OCI-LY1 (cell line): ENCODE data around the gene TMC2.

Source experiments
- H2AFZ ChIP-seq: fragments of 200-600 bp; sonication (generic), shearing (Covaris generic); 2 replicates; pipeline ENCODE4 v1.6.0; 2014; ENCODE audit warnings: antibody characterized with exemption, mild to moderate bottlenecking, low read length
- H3F3A ChIP-seq: fragments of 200-600 bp; sonication (generic), shearing (Covaris generic); 2 replicates; pipeline ENCODE4 v1.6.0; 2014; ENCODE audit warnings: mild to moderate bottlenecking, antibody characterized with exemption, low read length, moderate library complexity; ENCODE audit not compliant: insufficient read depth
- H3K27ac ChIP-seq: fragments of 200-600 bp; sonication (generic); 2 replicates; pipeline ENCODE4 v1.5.1; 2014; ENCODE audit warnings: low read length, mixed run types, mild to moderate bottlenecking, low read depth; ENCODE audit not compliant: poor library complexity, severe bottlenecking
- H3K27me3 ChIP-seq: fragments of 200-600 bp; sonication (generic); 2 replicates; pipeline ENCODE4 v1.6.0; 2014; ENCODE audit warnings: antibody characterized with exemption, mild to moderate bottlenecking, low read length, moderate library complexity; ENCODE audit not compliant: insufficient read depth
- H3K36me3 ChIP-seq: fragments of 200-600 bp; sonication (generic); 2 replicates; pipeline ENCODE4 v1.6.1; 2014; ENCODE audit warnings: mild to moderate bottlenecking, antibody characterized with exemption, low read length, moderate library complexity, mixed read lengths; ENCODE audit not compliant: insufficient read depth
- H3K4me1 ChIP-seq: fragments of 200-600 bp; sonication (generic); 2 replicates; pipeline ENCODE4 v1.5.1; 2014; ENCODE audit warnings: mild to moderate bottlenecking, low read length, moderate library complexity; ENCODE audit not compliant: insufficient read depth, severe bottlenecking
- H3K4me2 ChIP-seq: fragments of 200-600 bp; sonication (generic), shearing (Covaris generic); 2 replicates; pipeline ENCODE4 v1.6.1; 2014; ENCODE audit warnings: low read length
- H3K4me3 ChIP-seq: fragments of 200-600 bp; sonication (generic); 2 replicates; pipeline ENCODE4 v1.5.1; 2014; ENCODE audit warnings: low read length, low read depth, mild to moderate bottlenecking, mixed read lengths; ENCODE audit not compliant: poor library complexity, severe bottlenecking
- H3K79me2 ChIP-seq: fragments of 200-600 bp; shearing (Covaris generic); 2 replicates; pipeline ENCODE4 v1.6.1; 2016; ENCODE audit warnings: mixed run types, low read length, mixed read lengths; ENCODE audit not compliant: insufficient read depth
- H3K9ac ChIP-seq: fragments of 200-600 bp; sonication (generic), shearing (Covaris generic); 2 replicates; pipeline ENCODE4 v1.6.1; 2014; ENCODE audit warnings: mild to moderate bottlenecking, low read length, mixed read lengths
- H3K9me2 ChIP-seq: fragments of 200-600 bp; sonication (generic), shearing (Covaris generic); 2 replicates; pipeline ENCODE4 v1.6.1; 2014; ENCODE audit warnings: low read depth, mild to moderate bottlenecking, low read length, mixed read lengths
- H3K9me3 ChIP-seq: fragments of 200-600 bp; shearing (Covaris generic); 2 replicates; pipeline ENCODE4 v1.6.1; 2014; ENCODE audit warnings: low read length, mixed read lengths
- H4K20me1 ChIP-seq: fragments of 200-600 bp; sonication (generic), shearing (Covaris generic); 2 replicates; pipeline ENCODE4 v1.6.0; 2016; ENCODE audit warnings: mild to moderate bottlenecking, low read length; ENCODE audit not compliant: insufficient read depth
- EZH2 ChIP-seq: fragments of 200-600 bp; sonication (generic), shearing (Covaris generic); IDR thresholded peaks from 2 replicates; pipeline ENCODE4 v1.8.0; 2017; ENCODE audit warnings: borderline replicate concordance, mixed run types, mild to moderate bottlenecking, antibody characterized with exemption, low read length, moderate library complexity, mixed read lengths
- TF ChIP-seq, protein P1 (sequence below): fragments of 200-600 bp; sonication (generic), shearing (Covaris generic); IDR thresholded peaks from 2 replicates; pipeline ENCODE4 v1.5.1; 2017; ENCODE audit warnings: mild to moderate bottlenecking, antibody characterized with exemption, low read length, moderate library complexity, mixed read lengths

TMC2 gene

DNA sequence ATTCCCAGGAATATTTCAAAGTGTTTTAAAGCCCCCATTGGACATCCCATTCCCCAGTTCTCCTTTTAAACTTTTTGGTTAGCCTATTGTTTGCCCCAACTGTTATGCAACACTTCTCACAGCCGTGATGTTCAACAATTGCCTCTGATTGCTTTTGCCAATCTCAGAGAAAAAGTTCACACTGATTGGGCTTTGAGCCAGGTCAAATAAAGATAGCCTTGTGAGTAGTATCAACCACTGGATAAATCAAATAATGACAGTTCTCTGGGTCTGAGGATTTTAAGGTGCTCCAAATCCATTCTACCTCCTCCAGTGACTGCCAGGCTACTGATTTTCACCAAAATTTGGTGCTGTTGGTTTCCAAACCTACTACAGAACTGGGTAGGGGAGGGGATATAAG, 97.0 kb downstream of the TMC2 start:
- H3K79me2 ChIP-seq = no peaks in the 10 kb centered on the region
- no peak overlapping the region for H3K9ac ChIP-seq
- no peak overlapping the region for H3K4me3 ChIP-seq
- no peaks in the 10 kb centered on the region for H3K4me1 ChIP-seq
- H3K27me3 ChIP-seq = no peaks in the 10 kb centered on the region
- H3K27ac ChIP-seq = no peak overlapping the region
- H3K9me2 ChIP-seq = no peaks in the 10 kb centered on the region
- H3K9me3 ChIP-seq = no peaks in the 10 kb centered on the region
- no peak overlapping the region for H3K4me2 ChIP-seq
- no peak overlapping the region for H2AFZ ChIP-seq
- H3K36me3 ChIP-seq = no peaks in the 10 kb centered on the region
- H4K20me1 ChIP-seq = no peaks in the 10 kb centered on the region
- TF ChIP-seq, protein P1, sequence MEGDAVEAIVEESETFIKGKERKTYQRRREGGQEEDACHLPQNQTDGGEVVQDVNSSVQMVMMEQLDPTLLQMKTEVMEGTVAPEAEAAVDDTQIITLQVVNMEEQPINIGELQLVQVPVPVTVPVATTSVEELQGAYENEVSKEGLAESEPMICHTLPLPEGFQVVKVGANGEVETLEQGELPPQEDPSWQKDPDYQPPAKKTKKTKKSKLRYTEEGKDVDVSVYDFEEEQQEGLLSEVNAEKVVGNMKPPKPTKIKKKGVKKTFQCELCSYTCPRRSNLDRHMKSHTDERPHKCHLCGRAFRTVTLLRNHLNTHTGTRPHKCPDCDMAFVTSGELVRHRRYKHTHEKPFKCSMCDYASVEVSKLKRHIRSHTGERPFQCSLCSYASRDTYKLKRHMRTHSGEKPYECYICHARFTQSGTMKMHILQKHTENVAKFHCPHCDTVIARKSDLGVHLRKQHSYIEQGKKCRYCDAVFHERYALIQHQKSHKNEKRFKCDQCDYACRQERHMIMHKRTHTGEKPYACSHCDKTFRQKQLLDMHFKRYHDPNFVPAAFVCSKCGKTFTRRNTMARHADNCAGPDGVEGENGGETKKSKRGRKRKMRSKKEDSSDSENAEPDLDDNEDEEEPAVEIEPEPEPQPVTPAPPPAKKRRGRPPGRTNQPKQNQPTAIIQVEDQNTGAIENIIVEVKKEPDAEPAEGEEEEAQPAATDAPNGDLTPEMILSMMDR = no peak
- TF ChIP-seq EZH2 = no peak
- no peaks in the 10 kb centered on the region for H3F3A ChIP-seq

DNA sequence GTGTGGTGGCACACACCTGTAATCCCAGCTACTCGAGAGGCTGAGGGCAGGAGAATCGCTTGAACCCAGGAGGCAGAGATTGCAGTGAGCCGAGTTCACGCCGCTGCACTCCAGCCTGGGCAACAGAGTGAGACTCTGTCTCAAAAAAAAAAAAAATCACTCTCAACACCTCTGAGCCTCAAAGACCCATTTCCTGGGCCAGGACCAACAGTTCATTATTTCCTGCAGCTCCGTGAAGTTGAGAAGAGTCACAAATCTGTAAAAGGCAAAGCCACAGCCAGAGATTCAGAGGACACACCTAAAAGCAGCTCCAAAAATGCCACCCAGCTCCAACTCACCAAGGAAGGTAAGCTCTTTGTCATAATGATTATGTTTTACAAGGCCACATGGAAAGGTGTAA, 100.9 kb downstream of the TMC2 start:
- no peaks in the 10 kb centered on the region for H3F3A ChIP-seq
- no peak overlapping the region for H2AFZ ChIP-seq
- no peak overlapping the region for H3K27ac ChIP-seq

DNA sequence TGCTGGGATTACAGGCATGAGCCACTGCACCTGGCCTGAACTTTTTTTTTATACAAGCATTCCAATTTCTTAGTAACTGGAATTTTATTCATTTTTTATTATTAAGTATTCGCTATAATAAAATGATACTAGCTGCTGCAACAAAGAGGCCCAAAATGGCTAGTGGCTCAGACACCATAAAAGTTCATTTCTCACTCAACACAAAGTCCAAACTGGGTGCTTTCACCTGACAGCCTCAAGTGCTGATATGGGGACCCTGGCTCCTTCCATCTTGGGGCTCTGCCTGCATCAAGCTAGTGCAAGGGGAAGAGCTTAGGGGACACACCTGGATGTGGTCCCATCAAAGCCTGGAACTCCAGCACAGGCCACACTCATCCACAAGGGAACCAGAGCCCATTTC, 103.9 kb downstream of the TMC2 start:
- Histone ChIP-seq H3K27ac (no peak overlapping the region), H3K9me2 (no peaks in the 10 kb centered on the region), H3K9me3 (no peaks in the 10 kb centered on the region), H3K9ac (no peak overlapping the region), H3K4me3 (no peak overlapping the region), H3F3A (no peaks in the 10 kb centered on the region), H3K36me3 (no peaks in the 10 kb centered on the region), H3K27me3 (no peaks in the 10 kb centered on the region), H3K4me1 (no peaks in the 10 kb centered on the region), H3K79me2 (no peaks in the 10 kb centered on the region), H2AFZ (no peak overlapping the region), H4K20me1 (no peaks in the 10 kb centered on the region), H3K4me2 (no peak overlapping the region)
- TF ChIP-seq EZH2 = no peak
- TF ChIP-seq, protein P1 = no peak

More for the DNA sequence above, 100.9 kb downstream of the TMC2 start:
- no peaks in the 10 kb centered on the region for H3K9me3 ChIP-seq
- no peak for TF ChIP-seq EZH2
- TF ChIP-seq, protein P1 = no peak
- H4K20me1 ChIP-seq = no peaks in the 10 kb centered on the region
- no peak overlapping the region for H3K9ac ChIP-seq
- H3K4me1 ChIP-seq = no peaks in the 10 kb centered on the region
- no peaks in the 10 kb centered on the region for H3K9me2 ChIP-seq
- H3K4me2 ChIP-seq = no peak overlapping the region
- H3K79me2 ChIP-seq = no peaks in the 10 kb centered on the region
- no peaks in the 10 kb centered on the region for H3K27me3 ChIP-seq
- H3K36me3 ChIP-seq = no peaks in the 10 kb centered on the region
- H3K4me3 ChIP-seq = no peak overlapping the region
